B cell (primary cell): Measurements from ENCODE around the gene AFG1L. TPM values are rescaled to one million over a fixed set of nuclear protein-coding genes. Genes with fewer than 3 reads are reported as not detected.

Experiments used
- ATAC-seq: fragments of 200-7000 bp; cut with Tn5 transposase; one replicate; pipeline ENCODE4 v1.10.0; 2021; ENCODE audit warnings: low read depth, mild to moderate bottlenecking, moderate number of reproducible peaks, moderate library complexity
- CTCF ChIA-PET: fragments of 350-600 bp; sonication (Branson Sonifier 250); formaldehyde crosslinking; loops from one replicate; lab custom pipeline; 2021; ENCODE audit warnings: antibody characterized with exemption, inconsistent platforms; lab: Charles Lee
- POLR2A ChIA-PET: fragments of 350-600 bp; sonication (Branson Sonifier 250); formaldehyde crosslinking; loops from one replicate; lab custom pipeline; 2021; ENCODE audit warnings: antibody characterized with exemption; lab: Charles Lee
- DNase-seq: peaks from one replicate; pipeline ENCODE4 v3.0.0; 2013
- H2AFZ ChIP-seq: 2 replicates; pipeline ENCODE4 v1.6.1; 2012; ENCODE audit warnings: mild to moderate bottlenecking, low read depth, low read length; ENCODE audit not compliant: insufficient read depth, poor library complexity, severe bottlenecking
- H3K27ac ChIP-seq, 2 donors: 1 replicate in 1 of 2; 2 replicates in 1 of 2; pipeline ENCODE4 v1.5.1; 2012 to 2013; ENCODE audit warnings: low read length in 2 of 2, mild to moderate bottlenecking in 2 of 2, moderate library complexity in 1 of 2
- H3K27me3 ChIP-seq, 4 experiments: fragments of 200-600 bp in 1 of 4; sonication (generic) in 1 of 4; replicated peaks in 1 of 4; 1 replicate in 2 of 4; 2 replicates in 2 of 4; pipeline versions ENCODE4 v1.6.1 to v1.7.0; 2013 to 2016; ENCODE audit warnings: low read length in 3 of 4, mild to moderate bottlenecking in 2 of 4, mixed read lengths in 1 of 4, moderate library complexity in 1 of 4; ENCODE audit not compliant: insufficient read depth in 4 of 4, control insufficient read depth in 3 of 4; ENCODE audit errors: control extremely low read depth in 1 of 4
- H3K36me3 ChIP-seq, 2 experiments: replicated peaks in 1 of 2; 1 replicate in 1 of 2; 2 replicates in 1 of 2; pipeline versions ENCODE4 v1.6.1 to v1.7.1; 2013; ENCODE audit warnings: low read length in 1 of 2; ENCODE audit not compliant: insufficient read depth in 2 of 2, control insufficient read depth in 1 of 2; ENCODE audit errors: control extremely low read depth in 1 of 2, extremely low read depth in 1 of 2
- H3K4me1 ChIP-seq, 2 donors: fragments of 200-600 bp in 1 of 2; sonication (generic) in 1 of 2; 1 replicate in 1 of 2; 2 replicates in 1 of 2; pipeline versions ENCODE4 v1.5.1 to v1.6.1; 2013 to 2017; ENCODE audit warnings: low read length in 2 of 2; ENCODE audit not compliant: control insufficient read depth in 2 of 2, insufficient read depth in 2 of 2
- H3K4me2 ChIP-seq: replicated peaks from 2 replicates; pipeline ENCODE3; 2012; ENCODE audit warnings: mild to moderate bottlenecking, low read depth, low read length; ENCODE audit not compliant: poor library complexity, severe bottlenecking
- H3K4me3 ChIP-seq, 5 experiments: fragments of 200-600 bp in 1 of 5; sonication (generic) in 1 of 5; 1 replicate in 3 of 5; 2 replicates in 2 of 5; pipeline versions ENCODE4 v1.5.1 to v1.7.0; 2011 to 2016; ENCODE audit warnings: low read length in 4 of 5, mild to moderate bottlenecking in 4 of 5, low read depth in 2 of 5, control low read depth in 1 of 5, moderate library complexity in 1 of 5; ENCODE audit not compliant: insufficient read depth in 1 of 5; ENCODE audit errors: control extremely low read depth in 1 of 5, extremely low read depth in 1 of 5
- H3K79me2 ChIP-seq: fragments of 200-600 bp; sonication (generic); one replicate; pipeline ENCODE4 v1.6.0; 2016; ENCODE audit warnings: low read length; ENCODE audit not compliant: control insufficient read depth, insufficient read depth
- H3K9ac ChIP-seq: fragments of 200-600 bp; sonication (generic); 2 replicates; pipeline ENCODE4 v1.6.1; 2017; ENCODE audit warnings: mild to moderate bottlenecking, low read length, moderate library complexity
- H3K9me3 ChIP-seq, 3 donors: one replicate each; pipeline versions ENCODE4 v1.6.1 to v1.7.1; 2013; ENCODE audit warnings: low read length in 2 of 3; ENCODE audit not compliant: control insufficient read depth in 2 of 3, insufficient read depth in 1 of 3; ENCODE audit errors: control extremely low read depth in 1 of 3
- H4K20me1 ChIP-seq: 2 replicates; pipeline ENCODE4 v1.6.0; 2012; ENCODE audit warnings: mild to moderate bottlenecking, low read length; ENCODE audit not compliant: insufficient read depth, control insufficient read depth, poor library complexity, severe bottlenecking
- H3K27ac Mint-ChIP-seq: one replicate; pipeline ENCODE4 v1.8.0; 2021; ENCODE audit warnings: mixed read lengths
- H3K27me3 Mint-ChIP-seq: one replicate; pipeline ENCODE4 v1.8.0; 2021; ENCODE audit warnings: mixed read lengths
- H3K4me1 Mint-ChIP-seq: one replicate; pipeline ENCODE4 v1.8.0; 2021; ENCODE audit warnings: mixed read lengths
- H3K4me3 Mint-ChIP-seq: one replicate; pipeline ENCODE4 v1.8.0; 2021; ENCODE audit warnings: mixed read lengths
- H3K9me3 Mint-ChIP-seq: one replicate; pipeline ENCODE4 v1.8.0; 2022; ENCODE audit warnings: mixed read lengths; ENCODE audit not compliant: insufficient read depth
- EZH2 ChIP-seq: IDR thresholded peaks from 2 replicates; pipeline ENCODE4 v1.6.1; 2012; ENCODE audit warnings: borderline replicate concordance, low read depth, mild to moderate bottlenecking, moderate library complexity, low read length; ENCODE audit not compliant: insufficient read depth, poor library complexity, severe bottlenecking
- WGBS: methylation state at CpG from one replicate; pipeline ENCODE4 v1.1.5; 2013; ENCODE audit warnings: missing lambda C conversion rate; ENCODE audit not compliant: insufficient coverage; 5-methylcytosine and 5-hydroxymethylcytosine counted together
- intact Hi-C: fragments of 100-400 bp; cut with micrococcal nuclease; formaldehyde crosslinking; loops from one replicate; pipeline ENCODE4 v1.10.0; 2022
- polyA plus RNA-seq: library from polyadenylated mRNA; depleted of rRNA; stranded (reverse); fragments of >200 nt; gene quantifications from 2 replicates; pipeline ENCODE4 v1.2.3, GENCODE V29; 2012
- total RNA-seq, 2 donors: library from RNA; stranded (reverse); fragments of 120-200 nt in 1 of 2; gene quantifications; 1 replicate in 1 of 2; 2 replicates in 1 of 2; pipeline versions ENCODE4 v1.2.3 to v1.2.4, GENCODE V29; 2013 to 2022
- TF ChIP-seq, protein P1 (sequence below): fragments of 200-600 bp; IDR thresholded peaks from one replicate; pipeline ENCODE4 v1.8.0; 2022; ENCODE audit warnings: antibody characterized with exemption, mild to moderate bottlenecking

The AFG1L gene
- total and polyA plus RNA-seq, 2 donors (not counting 1 experiment from before 2014, with no cell fraction given) = 1.8 to 14.2 TPM

DNA sequence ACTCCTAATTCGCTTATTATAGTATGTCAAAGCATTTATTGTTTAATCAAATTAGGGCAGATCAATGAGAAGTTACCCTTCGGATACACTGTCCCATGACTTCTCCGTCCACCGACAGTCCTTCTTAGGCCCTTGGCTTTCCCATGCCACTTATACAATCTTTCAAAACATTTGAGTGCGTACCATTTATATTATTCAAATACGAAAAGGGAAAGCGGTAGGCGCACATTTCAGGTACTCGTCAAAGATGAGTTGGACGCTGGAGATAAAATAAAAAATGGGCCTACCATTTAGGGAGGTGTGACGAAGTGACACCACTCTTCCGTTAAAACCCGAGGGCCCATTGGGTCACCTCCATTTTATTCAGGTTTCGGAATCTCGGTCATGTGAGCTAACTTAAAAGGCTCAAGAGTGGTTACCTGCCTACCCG, 542 bp upstream of the AFG1L start:
- peak overlapping the region; percentile 91 to 98 for H3K27ac ChIP-seq
- Mint-ChIP-seq H3K27me3 (no peaks in the 10 kb centered on the region), H3K9me3 (no peaks in the 10 kb centered on the region), H3K4me1 (peaks cover 29% of the 10 kb centered on the region), H3K27ac (peak overlapping the region; percentile 97), H3K4me3 (peak overlapping the region; percentile 97)
- peaks cover 12 to 16% of the 10 kb centered on the region in 2 donors for H3K4me1 ChIP-seq
- intact Hi-C loops = loop anchor here (1.0 to 10.0 kb wide), 3 partner anchors 33 to 220 kb away; partner anchors contain the start of genes OSTM1 and SNX3
- ChIA-PET CTCF (interaction anchor here (1.2 to 2.3 kb wide), 3 partner anchors 12 to 35 kb away, joined by 3 to 12 read pairs (median 4); partner anchors contain the start of gene SNX3), POLR2A (interaction anchor here (0.6 to 3.2 kb wide), 5 partner anchors 14 to 835 kb away, joined by 3 to 35 read pairs (median 4); partner anchors contain the start of genes PDSS2 and SNX3)
- H3K4me2 ChIP-seq = peak overlapping the region; percentile 89
- no peaks in the 10 kb centered on the region for H3K27me3 ChIP-seq
- H3K9ac ChIP-seq = peak overlapping the region; percentile 90
- ATAC-seq (peak; percentile 19), DNase-seq (no peak)
- peak overlapping the region; percentile 99 for H2AFZ ChIP-seq
- no peaks in the 10 kb centered on the region for H3K36me3 ChIP-seq
- peaks cover 15% of the 10 kb centered on the region for H3K79me2 ChIP-seq
- H3K4me3 ChIP-seq = peak overlapping the region; percentile 84 to 98 (median 95)
- WGBS = 27% methylated on average over 11 of the region's 16 CpGs
- no peaks in the 10 kb centered on the region for H4K20me1 ChIP-seq
- H3K9me3 ChIP-seq = peaks cover 0 to 4% (median 0%) of the 10 kb centered on the region in 3 donors
- TF ChIP-seq, protein P1, sequence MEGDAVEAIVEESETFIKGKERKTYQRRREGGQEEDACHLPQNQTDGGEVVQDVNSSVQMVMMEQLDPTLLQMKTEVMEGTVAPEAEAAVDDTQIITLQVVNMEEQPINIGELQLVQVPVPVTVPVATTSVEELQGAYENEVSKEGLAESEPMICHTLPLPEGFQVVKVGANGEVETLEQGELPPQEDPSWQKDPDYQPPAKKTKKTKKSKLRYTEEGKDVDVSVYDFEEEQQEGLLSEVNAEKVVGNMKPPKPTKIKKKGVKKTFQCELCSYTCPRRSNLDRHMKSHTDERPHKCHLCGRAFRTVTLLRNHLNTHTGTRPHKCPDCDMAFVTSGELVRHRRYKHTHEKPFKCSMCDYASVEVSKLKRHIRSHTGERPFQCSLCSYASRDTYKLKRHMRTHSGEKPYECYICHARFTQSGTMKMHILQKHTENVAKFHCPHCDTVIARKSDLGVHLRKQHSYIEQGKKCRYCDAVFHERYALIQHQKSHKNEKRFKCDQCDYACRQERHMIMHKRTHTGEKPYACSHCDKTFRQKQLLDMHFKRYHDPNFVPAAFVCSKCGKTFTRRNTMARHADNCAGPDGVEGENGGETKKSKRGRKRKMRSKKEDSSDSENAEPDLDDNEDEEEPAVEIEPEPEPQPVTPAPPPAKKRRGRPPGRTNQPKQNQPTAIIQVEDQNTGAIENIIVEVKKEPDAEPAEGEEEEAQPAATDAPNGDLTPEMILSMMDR = no peak
- no peak for TF ChIP-seq EZH2

GRCh38 chr6:108295676-108296075, 822 bp downstream of the AFG1L start:
- Histone ChIP-seq H3K4me1 (peaks cover 12 to 16% of the 10 kb centered on the region in 2 donors), H3K79me2 (peaks cover 18% of the 10 kb centered on the region), H3K27me3 (no peaks in the 10 kb centered on the region), H3K9me3 (peaks cover 0 to 4% (median 0%) of the 10 kb centered on the region in 3 donors), H3K4me2 (peak overlapping the region; percentile 89), H3K9ac (peak overlapping the region; percentile 90), H3K36me3 (no peaks in the 10 kb centered on the region), H3K4me3 (peak overlapping the region in 4 of 5 experiments; percentile 94 to 98 (median 95)), H2AFZ (peak overlapping the region; percentile 99), H4K20me1 (no peaks in the 10 kb centered on the region), H3K27ac (peak overlapping the region; percentile 91 to 98)
- Mint-ChIP-seq H3K27ac (peak overlapping the region; percentile 97), H3K27me3 (no peaks in the 10 kb centered on the region), H3K4me1 (peaks cover 33% of the 10 kb centered on the region), H3K9me3 (no peaks in the 10 kb centered on the region), H3K4me3 (peak overlapping the region; percentile 97)
- no peak for TF ChIP-seq EZH2
- TF ChIP-seq, protein P1 = no peak
- intact Hi-C loops = loop anchor here (1.0 to 10.0 kb wide), 2 partner anchors 9 to 221 kb away; partner anchors contain the start of gene OSTM1
- ATAC-seq (no peak), DNase-seq (no peak)
- POLR2A ChIA-PET = interaction anchor here (1.5 to 3.2 kb wide), 2 partner anchors 15 to 35 kb away, joined by 4 to 35 read pairs; partner anchors contain the start of gene SNX3
- no CpG with 5 or more reads among the region's 7 CpGs for WGBS
- CTCF ChIA-PET = interaction anchor here (0.6 to 2.3 kb wide), 2 partner anchors 34 to 73 kb away, joined by 3 to 12 read pairs; partner anchors contain the start of gene SNX3
